Hematopoietic multipotent progenitor cell treated with erythropoietin and hydrocortisone succinate and interleukin-3 and kit ligand, for 6 days (in vitro differentiated cells): Measurements from ENCODE around the gene USP7.
"Not testable (repeated sequence)": the region's sequence is repeated elsewhere in the genome, so short reads cannot be mapped to it uniquely, and the experiment has no call there.

ENCODE experiments used
- DNase-seq: peaks from one replicate; pipeline ENCODE4 v3.0.0-alpha.2; 2015

USP7 gene

DNA sequence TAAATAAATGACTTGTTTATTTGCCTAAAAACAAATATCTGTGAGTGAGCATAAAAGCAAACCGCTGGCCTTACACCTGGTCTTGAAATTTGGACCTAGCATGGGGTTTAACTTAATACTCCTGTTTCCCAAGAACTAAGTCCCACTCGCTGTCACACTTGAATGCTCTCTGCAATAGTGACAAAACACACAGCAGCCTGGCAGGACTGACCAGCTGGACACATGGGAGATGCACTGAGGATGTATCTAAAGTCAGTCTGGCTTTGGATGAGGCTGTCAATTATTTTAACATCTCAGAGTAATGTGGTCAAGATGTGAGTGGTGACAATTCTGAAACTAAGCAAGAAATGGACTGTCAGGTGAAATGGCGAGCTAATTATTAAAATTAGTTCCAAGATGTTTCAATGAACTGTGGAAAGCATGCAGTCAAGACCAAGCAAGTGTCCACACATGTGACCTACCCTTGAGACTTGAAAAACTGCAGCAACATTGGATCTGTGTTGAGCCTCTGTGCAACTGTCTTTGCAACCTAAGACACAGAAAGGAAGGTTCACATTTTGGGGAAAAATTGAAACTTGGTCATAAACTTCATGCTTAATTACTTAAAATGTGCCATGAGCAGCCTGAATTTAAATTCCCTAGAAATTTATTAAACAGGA lies 64.9 kb downstream of the USP7 start:
- DNase-seq = no peak

DNA sequence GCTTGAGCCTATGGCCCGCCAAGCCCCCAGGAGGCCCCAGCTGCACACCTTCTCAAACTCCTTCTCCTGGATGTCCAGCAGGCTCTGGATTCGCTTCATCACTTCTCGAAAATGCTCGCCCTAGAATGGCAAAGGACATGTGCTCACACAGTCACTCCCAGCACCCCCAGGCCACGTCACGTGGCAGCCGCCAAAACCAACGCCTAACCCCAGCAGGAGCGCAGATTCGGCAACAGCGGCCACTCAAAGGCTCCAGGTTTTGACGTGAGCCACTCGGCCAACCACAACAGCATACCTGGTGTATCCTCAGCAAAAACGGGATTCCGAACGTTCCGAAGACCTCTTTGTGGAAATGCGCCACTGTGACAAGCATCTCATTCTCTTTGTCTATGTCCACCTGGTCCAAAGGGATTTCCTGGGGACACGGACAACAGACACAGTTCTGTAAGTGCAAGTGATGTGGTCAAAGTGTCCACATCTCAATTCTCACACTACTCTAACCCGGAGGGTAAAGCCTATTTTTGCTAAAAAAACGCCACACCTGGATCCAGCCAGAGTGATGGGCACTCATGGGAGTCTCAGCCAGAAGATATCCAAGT lies 68.9 kb downstream of the USP7 start:
- DNase-seq = no peak

DNA sequence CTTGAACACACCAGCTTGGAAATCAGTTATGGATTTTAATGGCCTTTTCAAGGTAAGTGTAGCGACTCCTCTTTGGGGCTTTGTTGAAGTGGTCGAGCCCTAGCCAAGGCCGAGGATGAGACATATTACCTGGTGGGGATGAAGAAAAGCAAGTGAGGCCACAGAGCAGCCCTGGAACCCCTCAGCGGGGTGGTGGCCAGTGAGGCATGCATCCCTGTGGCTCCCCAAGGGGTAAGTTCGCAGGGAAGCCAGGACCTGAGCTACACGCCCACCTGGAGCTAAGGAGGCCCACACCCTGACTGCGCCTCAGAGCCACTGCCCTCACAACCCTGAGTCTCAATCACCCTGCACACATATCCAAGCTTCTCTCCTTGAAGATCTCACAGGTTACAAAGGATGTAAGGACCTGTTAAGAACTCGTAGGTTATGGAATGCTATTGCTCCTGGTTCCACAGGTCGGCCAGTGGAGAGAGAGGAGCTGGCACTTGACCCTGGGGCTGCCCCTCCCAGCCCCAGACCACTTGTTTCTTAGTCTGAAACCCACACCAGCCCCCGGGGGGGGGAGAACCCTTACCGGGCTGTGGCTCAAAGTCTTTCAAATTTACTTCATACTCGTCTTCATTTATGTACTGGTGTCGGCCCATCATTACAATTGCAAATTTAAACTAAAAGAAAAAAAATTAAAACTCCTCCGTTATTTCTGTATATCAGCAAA lies 69.6 kb downstream of the USP7 start:
- no peak for DNase-seq

DNA sequence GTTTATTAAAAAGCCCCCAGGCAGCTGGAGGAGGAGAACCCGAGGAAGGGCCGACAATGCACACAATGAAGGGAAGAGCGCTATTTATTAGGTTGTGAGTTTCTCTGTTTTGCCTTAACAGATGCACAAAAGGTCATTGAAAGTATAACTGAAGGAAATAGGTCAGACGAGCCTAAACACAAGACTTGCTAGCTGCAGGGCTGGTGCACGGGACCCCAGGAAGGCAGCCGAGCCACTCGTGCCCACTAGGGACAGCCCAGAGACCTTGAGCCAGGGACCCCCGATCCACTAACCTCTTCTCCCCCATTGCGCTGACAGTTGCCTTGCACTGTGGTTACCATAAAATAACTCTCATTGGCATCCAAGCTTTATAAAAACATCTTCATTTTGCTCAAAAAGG lies 70.3 kb downstream of the USP7 start:
- no peak for DNase-seq

DNA sequence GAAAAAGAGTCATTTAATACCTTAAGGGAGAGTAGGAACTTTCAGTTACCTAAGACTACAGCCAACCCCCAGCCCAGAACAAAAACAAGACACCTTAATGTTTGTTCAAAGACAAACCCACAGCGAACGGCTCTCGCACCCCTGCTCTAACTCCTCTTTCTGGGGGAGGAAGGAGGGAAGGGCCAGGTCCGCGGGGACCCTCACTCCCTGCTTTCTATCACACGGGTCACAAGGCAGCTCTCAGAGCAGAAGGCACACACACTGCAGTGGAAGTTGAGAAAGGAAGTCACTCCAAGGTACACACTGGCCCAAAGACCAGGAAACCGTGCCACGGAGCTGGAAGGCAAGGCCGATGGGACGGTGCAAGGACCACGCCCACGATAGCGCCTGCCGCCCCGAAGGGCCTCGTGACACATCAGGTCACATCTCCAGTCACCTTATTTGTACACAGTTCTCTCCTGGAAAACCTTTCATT lies 71.6 kb downstream of the USP7 start:
- no peak for DNase-seq

DNA sequence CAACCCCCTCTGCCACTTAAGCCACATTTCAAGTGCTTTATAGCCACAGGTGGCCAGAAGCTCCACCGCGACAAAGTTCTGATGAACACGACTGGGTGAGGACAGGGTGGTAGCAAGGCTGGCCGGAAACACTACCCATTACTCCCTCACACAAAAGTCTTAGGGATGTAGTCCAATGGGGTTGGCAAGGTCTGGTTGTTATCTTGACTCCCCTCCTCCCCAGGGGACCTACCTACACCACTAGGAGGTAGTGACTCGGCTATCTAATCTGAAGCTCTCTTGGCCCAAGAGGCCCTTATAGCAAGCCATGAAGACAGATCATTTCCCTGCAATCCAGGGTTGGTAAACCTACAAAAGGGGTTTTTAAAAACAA lies 73.2 kb downstream of the USP7 start:
- no peak for DNase-seq

DNA sequence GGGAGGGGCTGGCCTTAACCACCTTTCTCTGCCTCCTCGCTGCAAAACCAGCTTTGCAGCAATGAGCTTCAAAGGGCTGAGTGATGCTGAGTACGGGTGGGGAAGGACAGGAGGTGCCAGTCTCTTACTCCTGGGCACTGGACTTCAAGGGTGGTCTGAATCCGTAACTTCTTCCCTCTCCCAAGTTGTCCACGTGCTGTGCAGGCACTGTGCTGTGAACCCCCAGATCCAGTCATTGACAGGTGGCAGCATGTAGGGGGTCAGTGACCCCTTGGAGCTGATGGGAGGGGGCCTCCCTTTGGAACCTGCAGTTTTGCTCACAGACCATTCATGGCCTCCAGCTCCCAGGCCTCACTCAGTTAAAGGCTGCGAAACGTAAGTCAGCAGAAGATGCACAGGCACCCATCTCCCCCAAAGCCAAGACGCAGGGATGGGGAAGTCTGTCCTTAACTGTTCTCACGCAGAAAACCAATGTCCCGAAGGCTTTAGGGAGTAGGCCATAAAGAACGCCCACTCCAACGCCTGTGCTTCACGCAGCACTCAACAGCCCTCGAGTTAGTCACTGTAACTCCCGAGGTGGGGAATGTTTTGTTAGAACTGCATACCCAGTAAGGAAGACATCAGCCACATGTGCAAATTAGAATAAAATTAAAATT lies 73.7 kb downstream of the USP7 start:
- no peak for DNase-seq

DNA sequence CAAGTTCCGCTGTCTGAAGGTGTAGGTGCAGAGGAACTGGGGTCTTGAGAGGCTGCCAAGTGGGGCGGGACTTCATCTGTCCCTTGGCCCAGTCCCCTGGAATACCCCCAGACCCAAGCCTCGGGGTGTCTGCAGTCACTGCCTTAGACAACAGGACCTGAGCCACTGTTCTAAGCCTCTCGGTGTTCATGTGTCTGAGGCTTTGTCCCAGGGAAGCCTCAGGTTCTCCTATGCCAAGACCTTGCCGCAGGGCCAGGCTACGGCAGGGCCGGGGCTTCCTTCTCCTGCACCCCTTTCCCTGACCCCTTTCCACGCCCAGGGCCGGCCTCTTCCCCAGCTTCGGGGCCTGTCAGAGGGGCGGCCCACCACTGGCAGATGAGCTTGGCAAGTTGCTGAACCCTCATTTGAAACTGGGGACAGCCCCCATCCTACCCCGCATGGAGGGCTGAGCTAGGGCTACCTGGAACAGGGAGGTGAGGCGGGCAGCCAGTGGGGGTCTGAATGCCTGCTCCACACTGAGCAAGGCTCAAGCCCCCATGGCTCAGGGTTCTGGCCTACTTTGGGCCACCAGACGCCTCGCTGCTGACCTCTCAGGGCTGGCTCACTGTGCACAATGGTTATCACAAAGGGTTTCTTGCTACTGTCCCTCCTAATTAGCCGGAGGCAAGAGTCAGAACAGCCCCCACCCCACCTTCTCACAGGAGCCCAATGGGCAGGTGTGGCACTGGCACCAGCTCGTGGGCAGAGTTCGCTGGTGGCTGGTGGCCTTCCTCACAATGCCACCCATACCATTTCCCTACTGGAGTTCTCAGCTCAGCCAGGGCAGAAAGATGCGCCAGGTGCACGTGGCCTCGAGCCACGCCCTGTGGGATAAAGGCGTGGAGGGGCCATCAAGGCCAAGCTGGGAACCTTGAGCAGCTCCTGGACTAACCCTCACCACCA lies 74.5 kb downstream of the USP7 start:
- no peak for DNase-seq

DNA sequence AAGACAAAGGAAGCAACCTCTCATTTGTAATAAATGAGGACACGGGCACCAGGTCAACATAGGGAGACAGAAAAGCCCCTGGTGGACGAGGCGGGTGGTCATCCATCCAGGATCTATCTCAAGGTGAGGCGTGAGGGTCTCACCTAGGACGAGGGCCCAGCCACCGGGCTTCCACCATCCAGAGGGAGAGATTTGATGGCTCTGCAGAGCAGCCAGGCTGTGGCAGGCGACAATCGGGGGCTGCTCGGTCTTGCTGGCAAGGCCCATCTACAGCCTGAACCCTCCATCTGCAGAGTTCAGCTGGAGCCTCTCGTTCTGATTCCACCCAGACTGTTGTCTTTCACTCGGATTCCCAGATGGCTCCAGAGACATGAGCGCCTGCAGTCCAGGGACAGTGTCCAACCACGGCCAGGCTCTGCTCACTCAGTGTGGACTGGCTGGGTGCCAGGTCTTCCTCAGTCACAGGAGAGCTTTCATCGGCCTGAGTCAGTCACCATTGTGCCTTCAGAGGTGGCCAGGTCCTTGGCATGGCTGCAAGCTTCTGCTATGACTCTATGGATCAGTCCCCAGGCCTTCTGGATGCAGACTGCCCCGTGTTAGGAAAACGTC lies 75.7 kb downstream of the USP7 start:
- peak; percentile 43 for DNase-seq

DNA sequence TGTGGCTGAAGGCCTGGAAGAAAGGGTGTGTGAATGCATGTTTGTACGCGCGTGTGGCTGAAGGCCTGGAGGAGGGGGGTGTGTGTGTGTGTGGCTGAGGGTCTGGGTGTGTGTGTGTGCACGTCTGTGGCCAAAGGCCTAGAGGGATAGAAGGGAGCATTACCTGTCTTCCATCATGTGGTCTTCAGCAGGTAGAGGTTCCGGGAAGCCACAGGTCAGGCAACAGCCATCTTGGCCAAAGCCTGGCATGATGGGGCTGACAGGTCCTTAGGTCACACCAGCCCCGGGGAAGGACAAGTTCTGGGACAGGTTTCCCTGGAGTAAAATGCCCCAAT lies 76.3 kb downstream of the USP7 start:
- no peak for DNase-seq

DNA sequence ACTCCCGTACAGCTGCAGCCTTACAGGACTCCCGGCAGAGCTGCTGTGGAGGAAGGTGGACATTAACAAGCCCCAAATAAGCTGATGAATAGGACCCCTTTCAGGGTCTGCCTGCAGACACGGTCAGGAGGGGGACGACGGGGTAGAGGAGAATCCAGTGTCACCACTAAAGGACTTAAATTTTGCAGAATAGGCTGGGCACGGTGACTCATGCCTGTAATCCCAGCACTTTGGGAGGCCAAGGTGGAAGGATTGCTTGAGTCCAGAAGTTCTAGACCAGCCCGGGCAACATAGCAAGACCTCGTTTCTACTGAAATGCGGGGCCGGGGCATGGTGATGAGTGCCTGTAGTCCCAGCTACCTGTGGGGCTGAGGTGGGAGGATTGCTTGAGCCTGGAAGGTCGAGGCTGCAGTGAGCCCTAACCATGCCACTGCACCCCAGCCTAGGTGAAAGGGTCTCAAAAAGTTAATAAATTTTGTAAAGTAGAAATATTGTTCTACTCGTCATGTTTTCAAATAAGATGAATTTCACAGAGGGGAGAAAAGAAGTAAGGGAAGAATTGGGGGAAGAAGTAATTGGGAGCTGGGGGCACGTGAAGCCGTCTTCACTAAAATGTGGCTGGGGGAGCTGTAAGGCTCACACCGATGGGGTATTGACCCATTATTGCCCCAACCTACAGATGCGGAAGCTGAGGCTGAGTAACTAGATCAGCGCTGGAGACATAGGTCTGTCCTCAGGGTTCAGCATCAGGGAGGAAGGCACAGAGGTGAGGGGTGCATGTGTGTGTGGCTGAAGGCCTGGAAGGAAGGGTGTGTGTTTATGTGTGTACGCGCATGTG lies 76.9 kb downstream of the USP7 start:
- DNase-seq = no peak

DNA sequence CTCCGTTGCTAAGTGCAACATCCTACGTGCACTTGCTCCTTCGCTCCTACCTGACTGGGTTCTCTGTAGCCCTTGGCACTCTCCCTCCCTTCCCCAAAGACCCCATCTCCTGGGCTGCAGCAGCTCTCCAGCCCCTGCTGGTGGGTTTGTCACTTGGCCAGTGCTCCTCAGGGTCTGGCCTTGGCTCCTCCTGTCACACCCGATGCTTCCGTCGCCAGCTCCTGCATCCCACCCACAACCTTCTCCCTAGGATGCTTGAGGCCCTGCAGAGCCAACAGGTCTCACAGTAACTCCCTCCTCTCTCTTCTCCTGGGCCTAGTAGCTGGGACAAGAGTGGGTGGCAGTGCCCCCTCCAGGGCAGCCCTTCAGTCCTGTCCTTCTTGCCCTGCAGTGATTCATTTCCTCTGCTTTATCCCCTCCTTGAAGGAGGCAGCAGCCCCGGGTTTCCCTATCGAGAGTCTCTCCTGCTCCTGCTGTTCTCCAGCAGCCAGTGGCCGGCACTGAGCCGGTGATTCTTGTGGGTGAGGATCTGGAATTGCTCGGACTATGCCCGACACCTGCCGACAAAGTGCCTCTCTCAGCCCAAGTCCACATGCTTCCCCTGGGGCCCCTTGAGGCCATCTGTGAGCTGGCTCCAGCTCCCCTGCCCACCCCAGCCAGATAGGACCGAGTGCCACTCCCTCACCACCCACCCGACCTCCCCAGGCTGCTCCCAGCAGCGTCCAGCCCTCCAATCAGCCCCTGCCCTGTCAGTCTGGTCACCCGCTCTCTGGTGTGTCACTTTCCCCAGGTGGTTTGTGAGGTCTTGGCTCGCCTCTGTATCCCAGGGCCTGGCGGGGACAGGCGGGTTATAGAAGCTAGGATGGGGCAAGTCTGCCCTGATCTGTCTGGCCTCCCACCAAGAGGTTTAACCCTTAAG lies 77.8 kb downstream of the USP7 start:
- no peak for DNase-seq

DNA sequence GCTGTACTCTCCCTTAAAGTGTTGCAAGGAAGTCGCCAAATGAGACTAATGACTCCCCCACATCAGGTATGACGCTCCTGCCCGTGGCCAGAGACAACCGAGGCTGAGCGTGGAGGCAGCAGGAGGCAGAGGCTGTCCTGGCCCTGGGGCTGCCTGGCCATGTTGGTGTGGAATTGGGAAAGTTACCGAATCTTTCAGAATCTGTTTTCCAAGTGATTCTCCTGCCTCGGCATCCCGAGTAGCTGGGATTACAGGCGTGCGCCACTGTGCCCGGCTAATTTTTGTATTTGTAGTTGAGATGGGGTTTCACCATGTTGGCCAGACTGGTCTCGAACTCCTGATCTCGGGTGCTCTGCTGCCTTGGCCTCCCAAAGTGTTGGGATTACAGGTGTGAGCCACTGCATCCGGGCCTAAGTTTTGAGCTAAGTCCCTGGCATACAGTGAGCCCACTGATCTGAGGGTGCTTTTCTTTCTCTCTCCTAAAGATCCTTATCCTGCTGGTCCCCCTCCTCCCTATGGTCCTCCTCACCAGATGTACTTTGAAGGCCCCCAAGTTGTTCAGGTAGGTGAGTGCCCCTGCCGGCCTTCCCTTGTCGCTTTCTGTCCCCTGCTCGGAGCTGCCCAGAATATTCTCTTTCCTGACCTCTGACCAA lies 80.9 kb downstream of the USP7 start:
- no peak for DNase-seq

DNA sequence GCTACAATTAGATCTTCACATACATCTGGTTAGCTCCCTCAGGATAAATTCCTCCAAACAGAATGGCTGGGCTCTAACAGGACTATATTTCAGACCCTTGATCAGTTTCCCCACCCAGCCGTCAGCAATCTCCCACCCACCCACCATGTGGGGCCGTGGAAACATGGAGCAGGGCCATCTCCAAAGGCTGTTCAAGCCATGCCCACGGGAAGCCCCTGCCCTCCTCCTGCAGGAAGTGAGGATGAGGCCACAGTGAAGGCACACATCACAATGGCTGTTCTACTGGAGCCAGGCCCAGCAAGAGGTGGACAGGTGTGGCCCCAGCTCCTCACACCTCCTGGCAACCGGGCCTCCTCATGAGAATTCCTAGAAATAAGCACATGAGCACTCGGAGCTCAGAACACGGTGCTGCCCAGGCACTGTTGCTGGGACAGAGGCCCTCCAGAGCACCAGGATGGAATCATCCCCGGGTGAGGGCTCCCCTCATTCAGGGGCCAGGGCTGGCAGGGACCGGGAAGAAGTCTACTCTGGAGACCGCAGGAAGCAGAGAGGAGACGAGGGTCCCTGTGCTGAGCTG lies 81.6 kb downstream of the USP7 start, which contains the start of gene LITAFD:
LITAFD (plus strand) TSS at position 311 of the 577 bp plus-strand sequence. CDS start 2,005 bp downstream, outside the sequence.
- DNase-seq = no peak

DNA sequence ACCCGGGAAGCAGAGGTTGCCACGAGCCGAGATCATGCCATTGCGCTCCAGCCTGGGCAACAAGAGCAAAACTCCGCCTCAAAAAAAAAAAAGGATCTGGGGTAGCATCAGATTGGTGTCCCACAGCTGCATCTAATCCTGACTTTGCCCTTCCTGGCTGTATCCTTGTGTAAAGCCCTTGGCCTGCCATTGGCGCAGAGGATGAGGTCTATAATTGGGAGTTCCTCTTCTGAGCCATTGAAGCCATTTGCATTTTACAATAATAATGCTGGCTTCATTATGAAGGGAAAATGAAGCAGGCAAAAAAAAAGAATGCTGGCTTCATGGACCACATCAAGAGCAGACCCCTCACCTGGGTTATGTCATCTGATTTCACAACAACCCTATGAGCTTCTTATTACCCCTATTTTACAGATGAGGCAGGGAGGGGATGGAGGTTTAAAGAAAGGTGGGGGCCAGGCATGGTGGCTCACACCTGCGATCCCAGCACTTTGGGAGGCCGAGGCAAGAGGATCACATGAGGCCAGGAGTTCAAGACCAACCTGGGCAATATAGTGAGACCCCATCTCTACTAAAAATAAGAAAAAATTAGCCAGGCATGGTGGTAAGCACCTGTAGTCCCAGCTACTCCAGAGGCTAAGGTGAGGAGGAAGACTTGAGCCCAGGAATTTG lies 82.7 kb downstream of the USP7 start:
- no peak for DNase-seq

DNA sequence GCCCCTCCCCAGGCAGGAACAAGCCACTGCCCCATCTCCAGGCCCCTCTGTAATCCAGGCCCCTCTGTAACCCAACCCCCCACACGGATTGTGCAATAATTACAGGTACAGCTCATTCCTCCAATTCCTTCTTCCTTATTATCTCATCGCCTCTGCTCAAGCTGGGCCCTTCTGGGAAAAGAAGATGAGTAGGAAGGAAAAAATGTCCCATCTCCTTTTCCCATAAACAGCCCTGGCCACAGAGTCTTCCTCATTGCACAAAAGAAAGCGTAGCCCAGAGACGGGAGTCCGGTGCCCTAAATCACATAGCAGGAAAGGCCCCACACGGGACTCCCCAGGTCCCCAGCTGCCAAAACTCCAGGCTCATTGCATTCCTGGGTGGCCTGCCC lies 85.2 kb downstream of the USP7 start:
- no peak for DNase-seq

DNA sequence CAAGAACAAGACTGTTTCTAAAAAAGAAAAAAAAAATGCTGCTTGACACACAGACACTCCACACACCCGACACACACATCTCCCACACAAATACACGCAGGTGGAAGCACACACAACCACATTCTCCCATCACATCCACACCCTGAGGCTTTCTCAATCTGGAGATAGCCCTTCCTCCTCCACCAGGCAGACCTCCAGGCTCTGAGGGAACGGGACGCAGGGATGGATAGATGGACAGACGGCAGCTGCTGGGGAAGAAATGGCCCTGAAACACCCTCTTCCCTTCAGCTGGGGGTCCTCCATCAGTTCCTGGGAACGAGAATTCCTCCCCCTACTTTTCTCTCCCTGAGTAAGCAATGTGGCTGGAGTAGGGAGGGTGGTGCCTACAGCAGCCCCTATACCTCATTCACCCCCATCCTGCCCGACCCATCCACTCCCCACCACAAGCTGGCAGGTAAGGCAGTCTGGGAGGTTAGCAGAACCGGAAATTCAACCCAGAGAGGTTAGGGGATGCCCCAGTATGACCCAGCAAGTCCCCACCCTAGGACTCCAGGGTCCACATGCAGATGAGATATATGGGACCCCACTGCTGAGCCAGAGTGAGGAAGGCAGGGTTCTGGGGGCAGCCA lies 85.7 kb downstream of the USP7 start:
- DNase-seq = no peak

DNA sequence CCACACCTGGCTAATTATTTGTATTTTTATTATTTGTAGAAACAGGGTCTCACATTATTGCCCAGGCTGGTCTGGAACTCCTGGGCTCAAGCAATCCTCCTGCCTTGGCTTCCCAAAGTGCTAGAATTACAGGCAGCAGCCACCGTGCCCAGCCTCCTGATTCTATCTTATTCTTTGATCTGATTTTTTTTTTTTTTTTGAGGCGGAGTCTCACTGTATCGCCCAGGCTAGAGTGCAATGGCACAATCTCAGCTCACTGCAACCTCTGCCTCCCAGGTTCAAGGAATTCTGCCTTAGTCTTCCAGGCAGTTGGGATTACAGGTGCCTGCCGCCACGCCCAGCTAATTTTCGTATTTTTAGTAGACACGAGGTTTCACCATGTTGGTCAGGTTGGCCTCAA lies 88.4 kb downstream of the USP7 start:
- DNase-seq = not testable (repeated sequence)
